Common myeloid progenitor, CD34-positive (primary cell): ENCODE results near the gene FNDC7.
"Not testable (repeated sequence)": the region's sequence is repeated elsewhere in the genome, so short reads cannot be mapped to it uniquely, and the experiment has no call there.

Source experiments
- CTCF ChIA-PET: fragments of 350-600 bp; sonication (Branson Sonifier 250); formaldehyde crosslinking; loops from one replicate; lab custom pipeline; 2021; ENCODE audit warnings: antibody characterized with exemption; lab: Charles Lee
- POLR2A ChIA-PET: fragments of 350-600 bp; sonication (Branson Sonifier 250); formaldehyde crosslinking; loops from one replicate; lab custom pipeline; 2021; ENCODE audit warnings: antibody characterized with exemption; lab: Charles Lee
- DNase-seq, 3 donors: peaks; one replicate each; pipeline versions ENCODE4 v3.0.0 to v3.0.0-alpha.2; 2013
- H3K27ac ChIP-seq, 2 experiments: 1 replicate in 1 of 2; 2 replicates in 1 of 2; pipeline ENCODE4 v1.7.0; 2013; ENCODE audit warnings: inconsistent platforms in 2 of 2, low read length in 2 of 2, mild to moderate bottlenecking in 2 of 2, low read depth in 1 of 2, moderate library complexity in 1 of 2; ENCODE audit not compliant: severe bottlenecking in 2 of 2, insufficient read depth in 1 of 2, poor library complexity in 1 of 2
- H3K27me3 ChIP-seq, 5 experiments: replicated peaks in 2 of 5; 1 replicate in 3 of 5; 2 replicates in 2 of 5; pipeline versions ENCODE4 v1.6.1 to v1.7.0; 2013; ENCODE audit warnings: low read length in 4 of 5, mild to moderate bottlenecking in 2 of 5, moderate library complexity in 2 of 5, inconsistent platforms in 1 of 5; ENCODE audit not compliant: insufficient read depth in 5 of 5, control insufficient read depth in 4 of 5
- H3K36me3 ChIP-seq, 4 experiments: 1 replicate in 2 of 4; 2 replicates in 2 of 4; pipeline versions ENCODE4 v1.6.1 to v1.7.0; 2013; ENCODE audit warnings: low read length in 3 of 4, control low read depth in 1 of 4, mild to moderate bottlenecking in 1 of 4; ENCODE audit not compliant: control insufficient read depth in 4 of 4, insufficient read depth in 4 of 4
- H3K4me1 ChIP-seq, 4 experiments: 1 replicate in 3 of 4; 2 replicates in 1 of 4; pipeline versions ENCODE4 v1.6.1 to v1.7.1; 2013; ENCODE audit warnings: low read length in 3 of 4, mild to moderate bottlenecking in 3 of 4, control low read depth in 1 of 4, inconsistent platforms in 1 of 4, moderate library complexity in 1 of 4; ENCODE audit not compliant: control insufficient read depth in 4 of 4, insufficient read depth in 4 of 4; ENCODE audit errors: control extremely low read depth in 1 of 4
- H3K4me3 ChIP-seq, 7 experiments: 1 replicate in 4 of 7; 2 replicates in 3 of 7; pipeline versions ENCODE4 v1.5.1 to v1.7.0; 2013; ENCODE audit warnings: mild to moderate bottlenecking in 7 of 7, low read length in 6 of 7, moderate library complexity in 6 of 7, inconsistent platforms in 2 of 7, low read depth in 2 of 7, control low read depth in 1 of 7; ENCODE audit not compliant: insufficient read depth in 4 of 7, control insufficient read depth in 1 of 7; ENCODE audit errors: extremely low read depth in 1 of 7
- H3K9me3 ChIP-seq, 5 experiments: 1 replicate in 4 of 5; 2 replicates in 1 of 5; pipeline versions ENCODE4 v1.6.1 to v1.7.1; 2013; ENCODE audit warnings: low read length in 4 of 5, mild to moderate bottlenecking in 2 of 5, inconsistent platforms in 1 of 5, low read depth in 1 of 5, moderate library complexity in 1 of 5; ENCODE audit not compliant: control insufficient read depth in 4 of 5, insufficient read depth in 2 of 5; ENCODE audit errors: control extremely low read depth in 1 of 5
- WGBS: methylation state at CpG from one replicate; pipeline ENCODE4 v1.1.5; 2013; ENCODE audit not compliant: insufficient coverage; 5-methylcytosine and 5-hydroxymethylcytosine counted together

Gene FNDC7

DNA sequence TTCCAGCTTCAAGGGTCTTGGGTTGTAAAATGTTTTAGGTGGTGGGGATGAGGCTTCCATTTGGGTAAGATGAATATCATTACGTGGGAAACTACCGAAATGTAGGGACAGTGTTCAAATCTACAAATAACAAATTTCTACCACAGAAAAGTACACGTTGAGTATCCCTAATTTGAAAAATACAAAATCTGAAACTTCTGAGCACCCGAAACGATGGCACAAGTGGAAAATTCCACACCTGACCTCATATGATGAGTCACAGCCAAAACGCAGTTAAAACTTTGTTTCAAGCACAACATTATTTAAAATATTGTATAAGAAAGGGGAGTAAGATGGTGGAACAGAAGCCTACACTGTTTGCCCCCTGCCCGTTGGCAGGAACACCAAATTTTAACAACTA lies 43.0 kb upstream of the FNDC7 start:
- ChIA-PET POLR2A (no interaction called here), CTCF (no interaction called here)
- 67% methylated on average over 3 of the region's 7 CpGs for WGBS
- H3K36me3 ChIP-seq, result no peaks in the 10 kb centered on the region
- no peak overlapping the region for H3K4me3 ChIP-seq
- no peak for DNase-seq
- H3K4me1 ChIP-seq, result peaks cover 0 to 17% (median 9%) of the 10 kb centered on the region in 4 experiments
- H3K27me3 ChIP-seq, result no peaks in the 10 kb centered on the region
- peaks cover 0 to 3% (median 0%) of the 10 kb centered on the region in 5 experiments for H3K9me3 ChIP-seq
- H3K27ac ChIP-seq, result no peak overlapping the region

DNA sequence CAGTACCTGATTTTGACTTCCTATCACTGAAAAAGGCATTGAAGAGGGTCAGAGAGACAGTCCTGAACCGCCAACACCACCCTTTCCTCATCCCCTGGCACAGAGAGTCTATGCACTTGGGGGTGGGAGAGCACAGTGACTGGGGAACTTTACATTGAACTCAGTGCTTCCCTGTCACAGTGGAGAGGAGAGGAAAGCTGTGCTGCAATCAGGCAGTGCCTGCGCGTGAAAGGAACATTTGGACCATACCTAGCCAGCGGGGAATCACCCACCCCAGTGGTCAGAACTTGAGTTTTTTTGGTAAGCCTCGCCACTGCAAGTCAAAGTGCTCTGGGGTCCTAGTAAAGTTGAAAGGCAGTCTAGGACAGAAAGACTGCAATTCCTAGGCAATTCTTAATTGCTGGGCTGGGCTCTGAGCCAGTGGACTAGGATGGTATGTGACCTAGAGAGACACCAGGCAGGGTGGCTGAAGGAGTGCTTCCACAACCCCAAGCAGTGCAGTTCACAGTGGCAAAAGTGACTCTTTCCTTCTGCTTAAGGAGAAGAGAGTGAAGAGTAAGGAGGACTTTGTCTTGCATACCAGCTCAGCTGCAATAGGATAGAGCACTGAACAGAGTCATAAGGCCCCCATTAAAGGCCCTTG lies 42.5 kb upstream of the FNDC7 start:
- Histone ChIP-seq H3K36me3 (no peaks in the 10 kb centered on the region), H3K27me3 (no peaks in the 10 kb centered on the region), H3K4me3 (no peak overlapping the region), H3K27ac (no peak overlapping the region), H3K4me1 (peaks cover 0 to 15% (median 9%) of the 10 kb centered on the region in 4 experiments), H3K9me3 (peaks cover 0 to 3% (median 0%) of the 10 kb centered on the region in 5 experiments)
- ChIA-PET POLR2A (interaction anchor here (1.0 kb wide), 1 partner anchor 9 kb away, joined by 3 read pairs; the partner anchor contains the start of gene HENMT1), CTCF (no interaction called here)
- no peak for DNase-seq
- 95% methylated on average over 5 of the region's 5 CpGs for WGBS

DNA sequence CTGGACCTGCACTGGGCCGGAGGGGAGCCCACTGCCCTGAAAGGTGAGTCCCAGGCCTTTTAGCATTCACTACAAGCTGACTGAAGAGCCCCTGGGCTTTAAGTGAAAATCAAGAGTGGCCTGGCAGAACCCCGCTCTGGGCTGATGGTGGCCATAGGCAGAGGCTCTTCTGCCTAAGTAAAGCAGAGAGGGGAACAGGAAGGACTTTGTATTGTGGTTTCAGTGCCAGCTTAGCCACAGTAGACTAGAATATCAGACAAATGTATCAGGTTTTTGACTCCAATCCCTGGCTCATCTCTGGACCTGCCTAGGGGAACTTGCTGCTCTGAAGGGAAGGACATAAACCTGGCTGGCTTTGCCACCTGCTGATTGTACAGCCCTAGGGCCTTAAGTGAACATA lies 41.6 kb upstream of the FNDC7 start:
- DNase-seq, result peak in 2 of 3 donors; percentile 47 to 64
- H3K36me3 ChIP-seq, result no peaks in the 10 kb centered on the region
- H3K27me3 ChIP-seq, result no peaks in the 10 kb centered on the region
- H3K9me3 ChIP-seq, result peaks cover 0 to 3% (median 0%) of the 10 kb centered on the region in 5 experiments
- POLR2A ChIA-PET, result interaction anchor here (0.9 to 1.0 kb wide), 2 partner anchors 10 to 12 kb away, joined by 3 to 7 read pairs; partner anchors contain the start of gene HENMT1
- 88% methylated on average over 2 of the region's 2 CpGs for WGBS
- no peak overlapping the region for H3K27ac ChIP-seq
- no peak overlapping the region for H3K4me3 ChIP-seq
- H3K4me1 ChIP-seq, result peaks cover 0 to 15% (median 9%) of the 10 kb centered on the region in 4 experiments
- CTCF ChIA-PET, result interaction anchor here (1.4 to 1.9 kb wide), 2 partner anchors 8 to 9 kb away, joined by 3 to 5 read pairs; no protein-coding TSS in a partner anchor

DNA sequence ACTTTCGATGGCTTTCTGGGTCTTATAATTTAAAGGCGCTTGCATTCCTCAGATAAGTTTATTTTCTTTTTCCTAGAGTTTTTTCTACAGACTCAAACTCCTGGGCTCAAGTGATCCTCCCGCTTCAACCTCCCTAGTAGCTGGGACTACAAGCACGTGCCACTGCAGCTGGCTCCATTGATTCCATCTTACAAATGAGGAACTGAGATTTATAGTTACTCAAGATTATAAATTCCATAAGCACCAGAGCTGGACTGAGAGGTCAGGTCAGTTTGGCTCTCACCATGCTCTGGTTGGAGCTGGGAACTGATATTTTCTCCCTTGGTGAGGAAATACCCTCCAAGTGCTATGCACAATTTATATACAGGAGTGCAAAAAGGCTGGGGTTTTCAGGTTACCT lies 34.0 kb upstream of the FNDC7 start:
- Histone ChIP-seq H3K9me3 (no peaks in the 10 kb centered on the region), H3K27me3 (no peaks in the 10 kb centered on the region), H3K4me1 (no peaks in the 10 kb centered on the region), H3K36me3 (no peaks in the 10 kb centered on the region), H3K27ac (no peak overlapping the region), H3K4me3 (no peak overlapping the region)
- WGBS, result no CpG with 5 or more reads among the region's 4 CpGs
- ChIA-PET CTCF (interaction anchor here (0.8 to 2.6 kb wide), 2 partner anchors 13 to 116 kb away, joined by 3 to 8 read pairs; partner anchors contain the start of gene PRPF38B), POLR2A (no interaction called here)
- no peak for DNase-seq

DNA sequence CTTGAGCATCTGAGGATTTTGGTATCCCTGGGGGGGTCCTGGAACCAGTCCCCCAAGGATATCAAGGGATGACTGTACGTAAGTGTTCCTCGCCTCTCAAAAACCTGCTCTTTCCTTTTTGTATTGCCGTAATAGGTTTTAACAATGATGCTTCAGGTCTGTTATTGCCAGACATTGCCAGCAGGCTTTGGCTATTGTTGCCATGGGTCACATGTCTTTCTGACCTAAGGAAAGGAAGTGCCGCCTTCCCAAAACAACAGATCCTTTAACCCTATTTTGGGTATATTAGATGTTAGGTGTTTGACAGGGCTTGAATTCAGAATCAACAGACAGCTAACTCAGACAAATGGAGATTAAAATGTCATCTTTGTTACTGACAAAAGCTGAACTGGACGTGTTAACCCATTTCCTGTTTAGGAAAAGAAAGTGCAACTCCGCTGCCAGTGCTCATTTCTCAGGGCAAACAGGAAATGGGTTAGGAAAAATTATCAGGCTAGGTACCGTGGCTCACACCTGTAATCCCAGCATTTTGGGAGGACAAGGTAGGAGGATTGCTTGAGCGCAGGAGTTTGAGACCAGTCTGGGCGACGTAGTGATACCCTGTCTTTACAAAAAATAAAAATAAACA lies 33.0 kb upstream of the FNDC7 start:
- Histone ChIP-seq H3K36me3 (no peaks in the 10 kb centered on the region), H3K4me3 (no peak overlapping the region), H3K9me3 (no peaks in the 10 kb centered on the region), H3K4me1 (no peaks in the 10 kb centered on the region), H3K27me3 (no peaks in the 10 kb centered on the region), H3K27ac (no peak overlapping the region)
- ChIA-PET CTCF (interaction anchor here (2.6 kb wide), 1 partner anchor 12 kb away, joined by 8 read pairs; the partner anchor contains the start of gene PRPF38B), POLR2A (no interaction called here)
- 71% methylated on average over 6 of the region's 10 CpGs for WGBS
- no peak for DNase-seq

DNA sequence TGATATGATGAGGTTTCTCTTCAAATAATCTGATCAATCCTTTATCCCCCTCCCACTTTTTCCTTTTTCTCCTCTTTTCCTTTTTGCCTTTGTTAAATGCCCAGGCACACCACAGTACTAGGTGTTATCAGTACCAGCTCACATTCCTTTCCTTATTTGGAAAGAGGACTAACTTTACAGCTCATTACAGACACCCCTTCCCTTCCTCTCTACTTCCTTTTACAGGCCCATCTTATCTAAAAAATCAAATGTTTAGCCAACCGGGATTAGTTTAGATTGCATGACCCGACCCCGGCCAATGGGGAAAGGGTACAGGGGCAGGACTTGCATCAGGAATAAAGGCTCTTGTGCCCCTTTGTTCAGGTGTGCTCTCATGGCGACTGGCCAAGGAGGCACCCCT lies 31.0 kb upstream of the FNDC7 start:
- DNase-seq, POLR2A ChIA-PET, H3K36me3 ChIP-seq, H3K27me3 ChIP-seq, H3K4me1 ChIP-seq, H3K9me3 ChIP-seq, H3K27ac ChIP-seq, H3K4me3 ChIP-seq: not testable (repeated sequence)
- WGBS, result 83% methylated on average over 4 of the region's 4 CpGs
- CTCF ChIA-PET, result interaction anchor here (0.6 to 2.4 kb wide), 5 partner anchors 10 to 465 kb away, joined by 3 to 8 read pairs (median 4); partner anchors contain the start of gene PRPF38B

DNA sequence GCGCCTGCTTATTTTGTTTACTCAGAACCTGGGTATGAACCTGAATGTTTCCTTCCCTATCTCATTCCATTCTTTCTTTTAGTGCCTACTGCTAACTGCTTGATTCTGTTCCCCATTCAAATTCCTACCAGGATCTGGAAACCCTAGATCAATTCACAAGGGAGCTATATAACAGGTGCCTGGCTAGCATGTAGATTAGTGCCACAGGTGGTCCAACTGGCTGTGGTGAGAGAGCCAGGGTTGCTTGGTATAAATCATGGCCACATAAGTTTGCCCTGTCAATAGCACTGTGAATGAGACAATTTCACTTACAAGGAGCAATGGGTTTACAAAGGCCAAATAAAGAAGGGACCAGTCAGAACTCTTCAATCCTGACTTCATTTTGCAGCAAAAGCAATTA lies 27.2 kb upstream of the FNDC7 start:
- peaks cover 0 to 8% (median 3%) of the 10 kb centered on the region in 4 experiments for H3K4me1 ChIP-seq
- no peaks in the 10 kb centered on the region for H3K27me3 ChIP-seq
- POLR2A ChIA-PET, result no interaction called here
- 100% methylated on average over 1 of the region's 1 CpG for WGBS
- no peak overlapping the region for H3K4me3 ChIP-seq
- H3K9me3 ChIP-seq, result no peaks in the 10 kb centered on the region
- DNase-seq, result no peak
- no peaks in the 10 kb centered on the region for H3K36me3 ChIP-seq
- CTCF ChIA-PET, result no interaction called here
- no peak overlapping the region for H3K27ac ChIP-seq
